IPS-NIHi11 (cell line): ENCODE measurements around the gene ERC2.
A peak's percentile ranks its signal among the peaks of the same experiment; 100 is the strongest.
"Not testable (repeated sequence)": the region's sequence is repeated elsewhere in the genome, so short reads cannot be mapped to it uniquely, and the experiment has no call there.

Experiments
- DNase-seq: peaks from one replicate; pipeline ENCODE4 v3.0.0; 2012; ENCODE audit warnings: mixed read lengths, low spot score

Gene ERC2

DNA sequence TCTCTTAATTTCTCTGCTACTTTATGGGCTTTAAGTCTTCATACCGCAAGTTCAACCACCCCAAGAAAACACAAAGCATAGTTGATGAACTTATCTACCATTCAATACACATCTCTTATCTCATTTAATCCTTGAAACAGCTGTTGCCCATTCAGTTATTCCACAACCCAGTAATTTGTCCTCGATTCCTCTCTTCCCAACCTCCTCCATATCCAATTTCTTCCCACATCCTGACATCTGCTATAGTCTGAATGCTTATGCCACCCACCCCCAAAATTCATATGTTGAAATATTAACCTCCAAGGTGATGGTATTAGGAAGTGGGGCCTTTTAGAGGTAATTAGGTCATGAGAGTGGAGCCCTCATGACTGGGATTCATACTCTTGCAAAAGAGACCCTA lies 345.4 kb downstream of the ERC2 start:
- no peak for DNase-seq

DNA sequence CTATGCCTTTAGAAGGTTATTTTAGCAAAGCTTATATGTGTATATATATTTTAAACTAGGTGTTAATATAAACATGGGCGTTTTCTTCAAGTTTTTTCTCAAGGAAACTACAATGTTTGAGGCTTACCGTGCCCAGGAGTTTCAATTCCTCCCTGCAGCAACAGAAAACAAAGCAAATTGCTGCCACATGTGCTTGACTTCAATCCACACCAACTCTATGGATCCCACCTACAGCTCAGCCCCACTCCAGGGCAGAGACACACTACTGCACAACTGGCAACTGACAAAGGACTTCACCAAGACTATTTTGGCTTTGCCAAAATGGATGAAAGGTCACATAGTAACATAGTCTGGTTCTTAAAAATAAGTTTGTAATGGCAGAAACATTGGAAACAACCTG lies 346.6 kb downstream of the ERC2 start:
- DNase-seq: no peak

DNA sequence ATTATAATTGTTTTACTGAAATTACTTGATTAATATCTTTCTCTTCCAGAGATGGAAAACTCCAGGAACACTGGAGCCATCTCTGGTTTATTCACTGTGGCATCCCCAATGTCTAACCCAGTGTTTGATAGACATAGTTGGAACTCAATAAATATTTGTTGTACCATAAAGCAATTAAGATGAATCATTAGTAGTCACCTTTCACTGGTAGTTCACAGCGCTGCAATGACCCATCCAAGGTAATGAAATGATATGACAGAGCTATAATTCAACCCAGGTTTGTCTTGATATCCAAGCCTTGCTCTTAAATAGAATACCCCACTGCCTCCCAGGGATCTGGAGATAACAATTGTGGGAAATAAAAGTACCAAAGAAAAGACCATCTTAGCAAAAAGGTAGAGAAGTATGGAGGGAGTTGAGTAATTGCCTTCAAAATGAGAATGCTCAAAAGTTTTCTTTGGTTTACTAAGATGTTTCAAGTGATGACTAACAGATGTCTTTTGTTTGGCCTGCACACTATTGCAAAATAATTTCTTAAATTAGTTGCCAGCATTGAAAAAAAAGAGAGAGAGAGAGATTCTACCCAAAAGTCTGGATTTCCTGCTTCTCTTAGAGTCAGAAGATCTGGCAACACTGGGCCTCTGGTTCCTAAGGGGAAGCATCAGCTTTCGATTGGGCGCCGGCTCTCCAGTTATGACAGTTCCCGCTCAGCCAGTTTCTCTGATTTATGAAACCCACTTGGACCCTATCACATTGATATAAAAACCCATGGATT lies 348.5 kb downstream of the ERC2 start:
- no peak for DNase-seq

DNA sequence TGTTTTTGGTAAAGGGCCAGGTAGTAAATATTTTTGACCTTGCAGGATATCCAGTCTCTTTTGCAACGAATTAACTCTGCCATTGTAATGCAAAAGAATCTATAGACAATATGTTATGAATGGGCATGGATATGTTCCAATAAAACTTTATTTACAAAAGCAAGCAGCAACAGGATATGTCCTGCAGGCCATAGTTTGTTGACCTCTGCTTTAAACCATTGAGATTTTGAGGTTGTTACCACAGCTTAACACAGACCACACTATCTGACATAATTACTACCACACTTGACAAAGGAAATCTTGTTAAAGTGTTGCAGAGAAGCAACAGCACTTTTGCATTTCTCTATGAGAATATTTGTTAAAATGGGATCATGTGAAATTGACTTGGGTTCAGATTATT lies 349.3 kb downstream of the ERC2 start:
- no peak for DNase-seq

DNA sequence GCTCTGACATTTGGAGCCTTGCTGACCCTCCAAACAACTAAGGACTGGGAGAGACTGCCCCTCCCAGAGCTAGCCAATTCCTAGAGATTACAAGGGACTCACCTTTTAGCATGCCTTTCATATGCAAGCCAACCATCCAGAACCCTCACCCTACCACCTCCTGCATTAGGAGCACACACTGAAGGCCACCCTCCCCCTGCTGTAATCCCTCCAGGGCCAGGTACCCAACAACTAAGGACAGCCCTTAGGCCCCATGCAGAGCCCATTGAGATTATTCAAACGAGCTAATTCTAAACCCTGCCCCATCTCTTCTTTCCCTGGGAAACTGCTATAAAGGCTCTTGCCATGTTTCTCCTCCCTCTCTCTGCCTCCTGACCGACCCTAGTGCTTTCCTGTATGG lies 352.6 kb downstream of the ERC2 start:
- peak; percentile 41 for DNase-seq

DNA sequence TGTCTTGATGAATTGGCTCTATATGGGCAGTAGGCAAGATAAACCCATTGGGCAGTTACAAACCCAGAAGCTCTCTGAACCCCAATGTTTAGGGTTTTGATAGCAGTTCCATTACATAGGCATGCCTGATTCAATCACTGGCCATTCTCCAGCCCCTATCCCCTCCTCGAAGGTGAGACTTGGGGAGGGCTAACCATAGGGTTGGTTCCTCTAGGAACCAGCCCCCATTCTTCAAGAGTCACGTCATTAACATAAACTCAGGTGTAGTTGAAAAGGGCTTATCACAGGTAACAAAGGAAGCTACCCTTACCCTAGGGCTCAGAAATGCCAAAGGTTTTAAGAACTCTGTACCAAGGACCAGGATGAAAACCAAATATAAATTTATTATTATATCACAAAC lies 353.1 kb downstream of the ERC2 start:
- no peak for DNase-seq

DNA sequence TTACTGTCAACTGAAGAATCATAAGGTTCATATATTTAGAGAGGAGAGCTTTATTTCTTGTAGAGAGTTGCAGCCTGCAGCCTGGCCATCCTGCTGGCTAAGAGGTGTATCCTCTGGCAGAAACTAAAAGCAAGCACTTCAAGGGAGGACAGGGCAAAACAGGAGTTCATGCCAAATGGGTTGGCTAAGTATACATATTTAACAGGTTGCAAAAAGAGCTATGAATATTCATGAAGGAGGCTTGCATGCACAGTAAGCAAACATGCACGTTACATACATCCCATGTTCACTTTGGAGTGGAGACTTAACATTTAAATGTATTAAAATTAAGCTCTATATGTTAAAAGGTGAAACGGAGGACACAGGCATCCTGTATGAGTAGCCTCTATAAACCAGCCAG lies 354.4 kb downstream of the ERC2 start:
- no peak for DNase-seq

DNA sequence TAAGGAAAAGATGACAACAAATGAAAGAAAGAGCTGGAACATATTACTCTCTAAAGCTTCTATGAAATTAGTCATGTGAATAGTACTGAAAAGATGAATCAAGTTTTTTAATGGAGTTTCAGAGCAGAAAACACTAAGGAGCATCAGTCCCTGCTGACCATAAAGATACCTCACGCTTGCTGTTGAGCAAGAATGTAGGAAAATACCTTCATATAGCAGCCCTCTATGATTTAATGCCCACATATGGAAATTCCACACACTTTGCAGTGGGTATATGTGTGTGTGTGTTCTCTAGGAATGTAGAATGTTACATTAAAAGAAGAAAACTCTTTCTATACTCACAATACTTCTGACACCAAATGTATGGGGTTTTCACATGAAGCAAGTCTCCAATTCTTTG lies 355.0 kb downstream of the ERC2 start:
- no peak for DNase-seq

DNA sequence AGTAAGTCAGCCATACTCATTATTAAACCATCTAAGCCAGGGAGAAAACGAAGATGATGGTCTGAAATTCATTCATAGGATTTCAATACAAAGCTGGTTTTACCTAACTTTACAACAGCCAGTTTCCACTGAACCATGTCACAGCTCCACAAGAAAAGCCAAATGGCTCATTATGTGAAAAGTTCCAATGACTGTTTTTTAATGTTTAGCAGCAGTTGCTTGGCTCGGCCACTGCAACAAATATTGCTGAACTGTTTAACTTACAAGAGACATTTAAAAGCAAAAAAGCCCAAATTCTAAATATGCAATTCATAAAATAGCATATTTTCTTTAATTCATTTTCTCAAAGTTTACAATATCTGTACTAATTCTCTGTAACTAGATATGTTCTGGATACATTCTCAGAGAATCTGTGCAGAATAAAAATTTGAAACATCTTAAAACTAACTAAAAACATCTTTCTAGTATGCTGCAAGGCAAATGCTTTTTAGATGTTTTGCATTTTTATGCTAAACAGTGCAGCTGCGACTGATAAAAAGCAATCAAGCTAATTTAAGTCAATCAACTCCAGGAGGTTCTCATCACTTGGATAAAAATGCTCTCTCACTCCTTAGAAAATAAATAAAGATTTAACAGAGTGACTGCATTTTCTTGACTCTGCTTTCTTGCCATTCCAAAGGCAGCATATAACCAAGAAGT lies 356.5 kb downstream of the ERC2 start:
- no peak for DNase-seq

DNA sequence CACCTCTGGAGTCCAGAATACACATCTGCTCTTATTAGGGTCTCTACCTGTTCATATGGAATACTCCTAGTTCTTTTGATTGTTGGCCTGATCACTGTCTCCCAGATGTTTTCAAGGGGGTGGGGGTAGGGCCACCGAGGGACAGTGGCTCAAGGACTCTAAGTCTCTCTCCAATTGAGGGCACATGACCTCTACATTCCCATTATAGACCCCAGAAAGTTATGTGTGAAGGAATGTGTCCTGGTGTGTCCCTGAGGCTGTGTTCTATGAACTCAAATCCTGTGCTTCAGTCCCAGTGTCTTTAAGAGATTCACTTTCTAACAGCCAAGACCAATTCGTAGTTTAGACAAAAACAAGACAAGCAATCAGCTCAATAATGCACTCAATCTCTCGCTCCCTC lies 357.4 kb downstream of the ERC2 start:
- DNase-seq: no peak

DNA sequence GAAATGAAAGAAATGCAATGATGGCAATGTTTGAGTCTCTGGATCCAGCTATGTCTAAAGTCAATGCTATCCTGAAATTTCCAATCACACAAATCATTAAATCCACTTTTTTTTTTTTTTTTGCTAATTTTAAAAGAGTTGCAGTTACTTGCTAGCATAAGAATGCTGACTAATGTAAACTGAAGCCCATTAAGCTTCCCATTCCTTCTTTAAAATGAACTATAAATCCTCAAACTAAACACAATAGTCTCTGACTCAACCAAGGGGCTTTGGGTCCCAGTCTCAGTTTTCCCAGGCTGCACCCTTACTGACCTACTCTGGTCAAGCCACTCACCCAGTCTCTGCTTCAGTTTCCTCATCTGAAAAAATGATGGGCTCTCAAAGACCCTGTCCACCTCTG lies 361.1 kb downstream of the ERC2 start:
- DNase-seq: no peak

DNA sequence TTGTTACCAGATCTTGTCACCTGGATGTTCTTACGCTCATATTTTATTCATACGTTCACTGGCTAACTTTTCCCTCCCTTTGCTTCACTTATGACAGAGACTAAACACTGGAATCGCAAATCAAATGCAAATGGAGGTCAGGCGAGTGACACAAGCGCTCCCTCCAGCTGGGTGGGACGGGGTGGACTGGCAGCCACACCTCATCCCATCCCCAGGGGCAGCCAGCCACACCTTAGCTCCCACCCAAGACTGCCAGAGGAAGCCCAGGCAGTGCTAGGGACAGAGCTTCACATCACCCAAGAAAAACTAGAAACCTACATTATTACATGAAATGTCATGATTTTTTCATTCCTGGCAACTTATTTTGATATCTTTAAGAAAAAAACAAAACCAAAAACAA lies 366.2 kb downstream of the ERC2 start:
- DNase-seq: no peak

DNA sequence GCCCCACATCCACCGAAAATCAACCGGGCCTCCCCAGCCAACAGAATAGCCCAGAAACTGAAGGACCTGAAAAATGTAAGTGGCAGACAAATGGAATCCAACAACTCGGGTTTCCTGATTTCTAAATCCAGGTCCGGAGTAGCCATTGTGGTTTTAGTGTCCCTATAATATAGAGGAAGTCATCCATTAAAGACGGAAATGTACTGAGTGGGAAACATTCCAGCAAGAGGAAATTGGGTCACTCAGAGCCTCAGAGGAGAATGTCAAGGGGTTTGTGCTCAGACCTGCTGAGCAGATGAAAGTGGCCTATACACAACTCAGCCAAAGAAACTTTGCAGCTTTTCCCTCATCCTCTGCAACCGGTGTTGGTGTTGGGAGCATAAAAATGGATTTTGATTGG lies 366.7 kb downstream of the ERC2 start:
- DNase-seq: no peak

DNA sequence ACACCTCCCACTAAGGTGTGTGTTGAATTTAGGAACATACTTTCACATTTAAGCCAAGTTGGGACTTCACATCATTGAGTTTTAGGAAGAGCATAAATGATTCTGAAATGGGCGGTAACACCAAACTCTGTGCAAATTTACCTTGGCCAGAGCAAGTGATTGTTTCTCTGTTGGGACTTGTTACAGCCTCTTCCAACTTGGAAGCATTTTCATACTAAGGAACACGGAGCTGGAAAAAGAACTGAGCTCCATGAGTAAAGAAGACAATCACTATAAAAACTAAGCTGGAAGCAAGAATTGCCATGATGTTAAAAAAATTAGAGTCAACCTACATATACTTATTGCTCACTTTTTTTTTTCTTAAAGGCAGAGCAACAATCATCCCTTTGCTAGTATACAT lies 371.3 kb downstream of the ERC2 start:
- no peak for DNase-seq

DNA sequence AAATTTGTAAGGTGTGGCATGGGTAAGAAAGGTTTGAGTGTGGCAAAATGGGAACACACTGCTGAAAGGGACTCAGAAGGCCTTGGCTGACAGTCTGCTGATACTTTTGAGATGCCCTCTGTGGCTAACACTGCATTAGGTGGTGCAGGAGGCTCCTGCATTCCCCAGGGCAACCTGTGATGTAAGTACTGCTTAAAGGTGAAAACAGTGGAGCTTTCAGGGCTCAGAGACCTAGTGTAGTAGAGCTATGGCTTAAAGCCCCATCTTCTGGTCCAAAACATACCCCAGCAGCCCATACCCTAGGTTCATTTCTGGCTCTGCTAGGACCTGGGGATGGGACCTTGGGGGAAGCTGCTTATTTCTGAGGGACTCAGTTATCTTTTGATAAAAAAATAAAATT lies 374.1 kb downstream of the ERC2 start:
- no peak for DNase-seq

DNA sequence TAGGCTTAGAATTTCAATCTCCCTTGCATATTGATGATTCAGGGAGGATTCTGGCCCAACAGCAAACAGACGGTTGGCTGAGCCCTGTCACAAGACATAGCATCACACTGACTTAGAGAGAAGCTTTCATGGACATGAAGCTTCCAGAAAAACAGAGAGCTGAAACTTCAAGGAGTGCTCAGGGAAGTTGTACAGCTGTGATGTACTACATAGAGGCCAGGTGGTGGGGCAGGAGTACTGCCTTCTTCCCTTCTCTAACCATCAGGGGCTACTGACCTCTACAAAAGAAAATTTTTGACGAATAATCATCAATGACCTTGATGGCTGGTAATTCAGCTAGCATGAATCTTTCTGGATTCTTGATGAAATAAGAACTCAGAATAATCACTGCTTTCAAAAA lies 378.5 kb downstream of the ERC2 start:
- DNase-seq: no peak

DNA sequence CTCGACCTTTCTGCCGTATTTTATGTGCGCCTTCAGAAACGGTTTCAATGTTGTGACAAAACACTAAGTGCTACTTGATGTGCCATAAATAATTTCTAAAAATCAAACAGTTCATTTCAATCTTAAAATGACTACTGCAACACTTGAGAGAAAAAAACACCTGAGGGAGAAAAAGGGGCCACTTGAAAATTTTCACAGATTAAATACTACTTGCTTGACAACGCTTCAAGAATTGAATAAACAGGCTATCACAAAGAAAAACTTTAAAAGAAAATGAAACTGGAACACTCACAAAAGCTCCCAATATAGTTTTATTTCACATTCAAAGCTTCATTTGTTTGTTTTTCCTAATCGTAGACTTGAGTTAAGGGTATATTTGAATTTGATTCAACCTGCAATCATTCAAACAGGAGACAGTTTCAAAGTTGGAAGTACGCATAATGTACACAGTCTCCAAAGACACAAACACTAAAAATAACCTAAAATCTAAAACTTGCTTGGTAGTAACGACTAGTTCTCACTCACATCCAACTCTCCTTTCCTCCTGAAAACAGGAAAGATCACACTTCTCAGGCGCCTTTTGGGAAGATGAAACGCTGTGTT lies 380.7 kb downstream of the ERC2 start:
- no peak for DNase-seq

DNA sequence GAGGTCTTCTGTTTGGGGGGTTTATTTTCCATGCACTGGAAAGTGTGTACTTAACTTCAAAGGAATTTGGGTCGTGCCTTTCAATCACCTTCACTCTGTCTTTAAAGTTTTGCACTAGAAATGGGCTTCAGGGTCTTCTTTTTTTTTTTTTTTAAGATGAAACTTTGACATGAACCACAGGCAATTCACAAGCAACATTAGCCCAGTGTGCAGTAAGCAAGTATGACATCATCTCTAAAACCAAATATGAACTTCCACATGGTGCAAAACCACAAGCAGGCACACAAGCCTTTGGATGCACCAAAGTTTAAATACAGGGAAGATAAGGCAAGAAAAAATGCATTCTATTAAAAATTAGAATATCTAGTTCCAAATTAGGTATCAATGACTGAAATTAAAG lies 381.9 kb downstream of the ERC2 start:
- no peak for DNase-seq

DNA sequence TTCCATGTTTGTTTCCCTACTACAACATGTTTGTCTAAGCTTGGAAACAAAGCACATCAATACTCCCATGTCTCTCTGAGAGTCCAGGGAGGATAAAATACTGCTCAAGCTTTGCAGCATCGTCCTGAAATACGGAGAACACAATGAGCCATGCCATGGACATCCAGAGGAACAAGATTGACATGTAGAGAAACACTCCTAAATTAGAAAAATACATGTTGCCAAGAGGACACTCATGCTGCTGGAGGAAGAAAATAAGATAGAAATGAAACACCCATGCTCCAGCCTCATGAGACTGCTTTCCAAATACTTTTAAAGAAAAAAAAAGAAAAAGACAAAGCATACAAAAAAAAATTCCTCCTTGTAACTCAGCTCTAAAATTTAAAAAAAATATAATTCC lies 387.0 kb downstream of the ERC2 start:
- DNase-seq: no peak

DNA sequence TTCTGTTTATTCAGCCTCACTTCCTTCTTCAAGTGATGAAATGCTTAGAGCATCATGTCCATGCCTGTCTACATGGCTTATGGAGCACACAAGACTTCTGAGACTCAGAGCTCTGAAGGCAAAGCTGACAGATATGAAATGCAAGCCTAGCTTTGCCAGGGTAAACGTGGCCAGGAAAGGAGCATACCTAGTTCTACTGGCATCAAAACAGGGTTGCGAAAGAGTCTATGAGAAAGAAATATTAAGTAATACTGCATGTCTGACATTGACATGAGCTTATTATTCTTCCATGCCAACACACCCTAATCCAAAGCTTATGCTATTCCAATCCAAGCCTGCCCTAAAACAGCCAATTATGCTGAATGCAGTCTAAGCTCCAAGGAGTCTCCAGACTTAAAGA lies 391.5 kb downstream of the ERC2 start:
- DNase-seq: no peak

DNA sequence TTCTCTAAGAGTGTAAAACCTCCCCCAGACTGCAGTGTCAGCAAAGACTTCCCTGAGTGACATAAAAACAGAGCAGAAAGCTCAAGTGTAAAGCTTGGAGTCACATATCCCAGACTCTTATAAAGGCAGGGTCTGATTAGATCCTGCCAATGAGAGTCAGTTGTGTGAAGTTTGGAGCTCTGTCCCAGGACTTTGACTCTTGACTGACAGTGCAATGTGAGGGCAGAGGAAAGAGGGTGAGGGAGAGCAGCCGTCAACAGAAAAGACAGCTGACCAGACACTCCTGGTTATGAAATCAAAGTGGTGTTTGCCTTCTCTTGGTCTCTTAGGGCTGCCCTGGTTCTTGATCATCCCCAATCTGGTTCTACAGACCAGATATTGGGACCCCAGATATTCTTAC lies 393.2 kb downstream of the ERC2 start:
- DNase-seq: no peak

DNA sequence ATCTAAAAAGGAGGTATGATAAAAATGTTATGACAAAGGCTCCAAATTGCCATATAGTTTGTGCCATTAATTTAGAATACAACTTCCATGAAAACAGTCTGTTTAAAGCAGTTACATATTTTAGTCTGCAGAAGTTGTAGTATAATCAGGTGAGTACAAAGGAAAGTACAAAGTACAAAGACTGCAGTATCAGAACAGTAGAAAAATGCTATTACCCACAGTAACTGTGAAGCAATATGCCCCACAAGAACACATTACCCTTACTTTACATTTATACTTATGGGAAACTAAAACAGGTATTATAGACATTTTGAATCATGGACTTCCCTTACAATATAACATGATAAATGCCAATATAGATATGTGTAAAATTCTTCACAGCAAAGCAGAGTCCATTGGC lies 398.5 kb downstream of the ERC2 start:
- DNase-seq: no peak

DNA sequence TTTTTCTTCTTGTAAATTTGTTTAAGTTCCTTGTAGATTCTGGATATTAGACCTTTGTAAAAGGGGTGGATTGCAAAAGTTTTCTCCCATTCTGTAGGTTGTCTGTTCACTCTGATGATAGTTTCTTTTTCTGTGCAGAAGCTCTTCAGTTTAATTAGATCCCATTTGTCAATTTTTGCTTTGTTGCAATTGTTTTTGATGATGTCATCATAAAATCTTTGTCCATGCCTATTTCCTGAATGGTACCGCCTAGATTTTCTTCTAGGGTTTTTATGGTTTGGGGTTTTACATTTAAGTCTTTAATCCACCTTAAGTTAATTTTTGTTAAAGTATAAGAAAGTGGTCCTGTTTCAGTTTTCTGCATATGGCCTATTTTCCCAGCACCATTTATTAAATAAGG lies 401.9 kb downstream of the ERC2 start:
- not testable (repeated sequence) for DNase-seq

DNA sequence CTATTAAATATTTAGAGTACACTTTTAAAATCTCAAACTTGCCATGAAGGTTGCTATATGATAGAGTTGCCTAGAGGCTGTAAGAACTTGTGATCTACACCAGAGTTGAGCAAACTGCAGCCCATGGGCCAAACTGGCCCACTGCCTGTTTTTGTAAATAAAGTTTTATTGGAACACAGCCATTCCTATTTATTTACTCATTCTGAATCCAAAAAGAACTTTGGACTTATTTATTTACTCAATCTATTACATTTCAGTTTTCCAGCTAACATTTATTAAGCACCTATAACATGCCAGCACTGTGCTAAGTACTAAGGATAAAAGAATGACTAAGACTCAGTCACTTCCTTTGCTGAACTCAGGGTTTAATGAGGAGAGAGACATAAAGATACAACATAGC lies 403.6 kb downstream of the ERC2 start:
- DNase-seq: no peak
